ENCODE measurements around the gene KRTAP20-2. TPM values are rescaled to one million over a fixed set of nuclear protein-coding genes. Genes with fewer than 3 reads are reported as not detected.

The KRTAP20-2 gene
- total RNA-seq, result not detected

DNA sequence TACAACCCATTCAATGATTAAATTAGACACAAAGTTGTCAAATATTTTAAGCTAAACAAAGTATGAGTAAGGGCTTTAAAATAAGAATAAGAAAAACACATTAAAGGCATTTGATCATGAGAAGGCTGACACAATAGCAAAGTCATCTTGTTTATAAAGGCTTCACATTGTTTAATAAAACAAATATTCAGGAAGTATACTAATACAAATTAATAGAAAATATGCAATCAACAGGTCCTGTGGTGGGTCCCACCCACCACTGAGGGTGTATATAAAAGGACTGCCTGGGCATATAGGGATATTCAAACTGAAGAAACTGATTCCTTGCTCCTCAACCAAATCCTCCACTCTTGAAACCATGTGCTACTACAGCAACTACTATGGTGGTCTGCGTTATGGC, at the start of gene KRTAP20-2:
TSS of gene KRTAP20-2 (plus strand) at position 301 of the 400 bp plus-strand sequence. CDS start at position 359, 58 bp downstream.
- H3K4me3 Mint-ChIP-seq, result no peak within 1 kb of the TSS
- H3K36me3 Mint-ChIP-seq, result no peaks in the 10 kb centered on the region
- DNase-seq, result no peak
- POLR2A ChIA-PET, result no interaction called here
- intact Hi-C loops (cut with micrococcal nuclease), result no loop called here
- CTCF ChIA-PET, result no interaction called here
- no peaks in the 10 kb centered on the region for H3K27me3 Mint-ChIP-seq
- H3K9me3 Mint-ChIP-seq, result no peaks in the 10 kb centered on the region
- H3K27ac Mint-ChIP-seq, result no peak within 1 kb of the TSS
- H3K4me1 Mint-ChIP-seq (ENCODE audit: low read depth), result no peaks in the 10 kb centered on the region

DNA sequence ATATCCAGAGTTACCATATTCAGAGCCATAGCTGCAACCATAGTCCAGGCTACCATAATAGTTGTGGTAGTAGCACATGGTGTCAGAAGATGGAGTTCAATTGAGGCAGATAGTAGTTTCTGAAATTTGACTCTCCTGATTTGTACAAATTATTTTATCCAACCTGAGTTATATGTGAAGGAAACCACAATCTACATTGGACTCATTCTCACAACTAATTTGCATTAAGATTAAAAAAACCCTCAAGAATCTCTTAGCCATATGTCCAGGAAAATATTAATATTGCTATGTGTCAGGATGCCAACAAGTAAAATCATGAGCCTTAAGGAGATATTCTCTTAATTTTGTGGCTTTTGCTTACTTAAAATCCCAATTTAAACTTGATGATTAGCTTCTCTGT, 44.7 kb upstream of the KRTAP20-2 start, which contains the start of gene KRTAP22-2:
TSS of gene KRTAP22-2 (minus strand) at position 101 of the 400 bp plus-strand sequence.
- Mint-ChIP-seq H3K27me3 (no peaks in the 10 kb centered on the region), H3K27ac (no peak within 1 kb of the TSS), H3K4me3 (no peak within 1 kb of the TSS), H3K4me1 (ENCODE audit: low read depth) (no peaks in the 10 kb centered on the region), H3K36me3 (no peaks in the 10 kb centered on the region), H3K9me3 (no peaks in the 10 kb centered on the region)
- no peak for DNase-seq
- CTCF ChIA-PET, result no interaction called here
- POLR2A ChIA-PET, result no interaction called here
- intact Hi-C loops (cut with micrococcal nuclease), result no loop called here

DNA sequence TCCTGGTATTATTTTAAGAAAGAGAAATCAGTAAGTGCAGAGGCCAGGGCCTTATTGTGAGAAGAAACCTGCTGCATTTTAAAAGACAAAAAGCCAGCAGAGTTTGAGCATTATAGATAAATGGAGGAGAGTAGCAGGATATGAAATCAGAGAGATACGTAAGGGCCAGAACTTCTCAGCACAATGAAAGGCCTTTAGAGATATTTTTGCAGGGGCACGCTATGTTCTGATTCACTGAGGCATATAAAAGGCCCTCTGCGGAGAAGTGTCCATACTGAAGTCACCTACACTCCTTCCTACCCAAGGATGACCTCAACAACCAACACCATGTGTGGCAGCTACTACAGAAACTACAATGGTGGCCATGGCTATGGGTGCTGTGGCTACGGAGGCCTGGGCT, 42.9 kb upstream of the KRTAP20-2 start, which contains the start of gene KRTAP6-3:
TSS of gene KRTAP6-3 (plus strand) at position 301 of the 400 bp plus-strand sequence. CDS start at position 307, 6 bp downstream.
- Mint-ChIP-seq H3K9me3 (no peaks in the 10 kb centered on the region), H3K36me3 (no peaks in the 10 kb centered on the region), H3K4me1 (ENCODE audit: low read depth) (no peaks in the 10 kb centered on the region), H3K4me3 (no peak within 1 kb of the TSS), H3K27me3 (no peaks in the 10 kb centered on the region), H3K27ac (no peak within 1 kb of the TSS)
- POLR2A ChIA-PET, result no interaction called here
- intact Hi-C loops (cut with micrococcal nuclease), result no loop called here
- no peak for DNase-seq
- CTCF ChIA-PET, result no interaction called here

DNA sequence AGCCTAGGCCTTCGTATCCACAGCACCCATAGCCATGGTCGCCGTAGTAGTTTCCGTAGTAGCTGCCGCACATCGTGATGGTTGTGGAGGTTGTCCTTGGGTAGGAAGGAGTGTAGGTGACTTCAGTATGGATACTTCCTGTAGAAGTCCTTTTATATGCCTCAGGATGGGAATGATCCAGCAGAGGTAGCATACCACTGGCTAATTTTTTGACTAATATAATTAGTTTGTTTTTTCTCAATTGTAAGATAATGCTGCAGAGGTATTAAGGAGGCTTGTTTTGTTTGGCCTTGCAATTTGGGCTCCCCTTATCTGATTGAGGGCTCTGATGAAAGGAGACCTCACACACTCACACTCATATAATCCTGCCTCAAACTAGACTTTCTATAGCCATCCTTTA, 36.2 kb upstream of the KRTAP20-2 start, which contains the start of gene KRTAP6-2:
TSS of gene KRTAP6-2 (minus strand) at position 101 of the 400 bp plus-strand sequence. CDS start at position 73, 28 bp downstream.
- intact Hi-C loops (cut with micrococcal nuclease), result no loop called here
- peaks cover 5% of the 10 kb centered on the region for H3K9me3 Mint-ChIP-seq
- H3K27ac Mint-ChIP-seq, result no peak within 1 kb of the TSS
- H3K36me3 Mint-ChIP-seq, result no peaks in the 10 kb centered on the region
- no peaks in the 10 kb centered on the region for H3K4me1 Mint-ChIP-seq (ENCODE audit: low read depth)
- ChIA-PET CTCF (no interaction called here), POLR2A (no interaction called here)
- H3K4me3 Mint-ChIP-seq, result no peak within 1 kb of the TSS
- no peak for DNase-seq
- H3K27me3 Mint-ChIP-seq, result no peaks in the 10 kb centered on the region

DNA sequence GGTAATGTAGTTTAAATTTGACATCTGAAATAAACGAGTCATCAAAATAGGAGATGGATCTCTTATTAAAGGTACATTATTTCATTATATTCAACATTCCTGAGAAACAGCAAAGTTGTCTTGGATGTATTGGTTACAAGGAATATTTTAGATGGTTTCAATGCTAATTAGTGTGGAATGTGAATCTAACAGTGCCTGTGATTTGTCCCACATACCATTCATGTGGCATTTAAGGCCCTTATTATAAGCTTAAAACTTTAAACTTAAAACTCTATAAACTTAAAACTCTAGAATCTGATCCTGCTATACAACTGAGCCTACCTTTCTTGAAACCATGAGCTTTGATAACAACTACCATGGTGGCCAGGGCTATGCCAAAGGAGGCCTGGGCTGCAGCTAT, 34.2 kb upstream of the KRTAP20-2 start, which contains the start of gene KRTAP22-1:
TSS of gene KRTAP22-1 (plus strand) at position 301 of the 400 bp plus-strand sequence.
- H3K27ac Mint-ChIP-seq, result no peak within 1 kb of the TSS
- no peaks in the 10 kb centered on the region for H3K27me3 Mint-ChIP-seq
- intact Hi-C loops (cut with micrococcal nuclease), result no loop called here
- H3K9me3 Mint-ChIP-seq, result peaks cover 5% of the 10 kb centered on the region
- POLR2A ChIA-PET, result no interaction called here
- DNase-seq, result no peak
- H3K4me1 Mint-ChIP-seq (ENCODE audit: low read depth), result no peaks in the 10 kb centered on the region
- no peak within 1 kb of the TSS for H3K4me3 Mint-ChIP-seq
- no peaks in the 10 kb centered on the region for H3K36me3 Mint-ChIP-seq
- CTCF ChIA-PET, result no interaction called here

DNA sequence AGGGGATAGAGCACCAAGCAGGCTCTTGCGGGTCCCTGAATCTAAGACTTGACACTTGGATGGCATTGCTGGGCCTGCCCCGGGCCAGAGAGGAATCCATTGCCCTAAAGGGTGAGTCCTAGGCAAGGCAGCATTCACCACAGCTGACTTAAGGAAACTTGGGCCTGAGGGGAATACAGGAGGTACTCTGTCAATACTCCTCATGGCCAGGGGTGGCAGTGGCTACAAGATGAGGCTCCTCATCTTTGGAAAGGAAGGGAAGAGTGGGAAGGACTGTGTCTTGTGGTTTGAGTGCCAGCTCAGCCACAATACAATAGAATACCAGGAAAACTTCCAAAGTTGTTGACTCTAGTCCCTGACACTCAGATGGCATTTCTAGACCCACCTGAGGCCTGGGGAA, 29.0 kb upstream of the KRTAP20-2 start:
- ChIA-PET CTCF (no interaction called here), POLR2A (no interaction called here)
- Mint-ChIP-seq H3K27ac (no peak overlapping the region), H3K9me3 (peaks cover 11% of the 10 kb centered on the region), H3K27me3 (no peaks in the 10 kb centered on the region), H3K36me3 (no peaks in the 10 kb centered on the region), H3K4me1 (ENCODE audit: low read depth) (no peaks in the 10 kb centered on the region), H3K4me3 (no peak overlapping the region)
- no peak for DNase-seq
- intact Hi-C loops (cut with micrococcal nuclease), result no loop called here

DNA sequence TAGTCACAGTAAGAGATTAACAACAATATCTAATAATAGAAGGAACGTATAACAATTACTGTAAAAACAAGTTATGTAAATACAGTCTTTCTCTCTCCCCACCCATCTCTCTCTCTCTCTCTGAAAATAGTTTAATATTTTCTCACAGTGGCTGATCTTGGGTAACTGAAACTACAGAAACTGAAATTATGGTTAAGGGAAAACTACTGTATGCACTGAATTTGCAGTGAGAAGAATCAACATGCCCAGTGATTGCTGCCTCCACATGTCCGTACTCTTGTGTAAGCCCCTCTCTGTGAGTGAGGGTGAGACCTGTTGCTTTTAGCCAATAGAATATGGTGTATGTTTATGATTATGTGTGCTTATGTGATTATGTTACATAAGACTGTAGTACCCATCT, 22.9 kb upstream of the KRTAP20-2 start:
- Mint-ChIP-seq H3K27ac (no peak overlapping the region), H3K4me3 (no peak overlapping the region), H3K9me3 (peaks cover 10% of the 10 kb centered on the region), H3K4me1 (ENCODE audit: low read depth) (no peaks in the 10 kb centered on the region), H3K27me3 (no peaks in the 10 kb centered on the region), H3K36me3 (no peaks in the 10 kb centered on the region)
- intact Hi-C loops (cut with micrococcal nuclease), result no loop called here
- CTCF ChIA-PET, result no interaction called here
- DNase-seq, result no peak
- POLR2A ChIA-PET, result no interaction called here

DNA sequence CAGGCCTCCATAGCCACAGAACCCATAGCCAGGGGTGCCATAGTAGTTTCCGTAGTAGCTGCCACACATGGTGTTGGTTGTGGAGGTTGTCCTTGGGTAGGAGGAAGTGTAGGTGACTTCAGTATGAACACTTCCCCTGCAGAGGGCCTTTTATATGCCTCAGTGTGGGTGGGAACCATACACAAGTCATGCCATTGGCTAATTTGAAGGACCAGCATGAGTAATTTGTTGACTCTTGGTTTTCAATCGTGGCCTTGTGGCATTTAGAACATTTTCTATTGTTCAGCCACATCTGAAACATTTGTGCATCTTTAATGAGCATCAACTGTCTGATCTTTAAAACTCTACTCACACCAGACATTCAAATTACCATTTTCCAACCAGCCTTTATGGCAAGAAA, 21.2 kb upstream of the KRTAP20-2 start, which contains the start of gene KRTAP6-1:
TSS of gene KRTAP6-1 (minus strand) at position 95 of the 400 bp plus-strand sequence. CDS start at position 69, 26 bp downstream.
- ChIA-PET CTCF (no interaction called here), POLR2A (no interaction called here)
- Mint-ChIP-seq H3K27me3 (no peaks in the 10 kb centered on the region), H3K36me3 (no peaks in the 10 kb centered on the region), H3K4me1 (ENCODE audit: low read depth) (no peaks in the 10 kb centered on the region), H3K27ac (no peak within 1 kb of the TSS), H3K9me3 (peaks cover 8% of the 10 kb centered on the region), H3K4me3 (no peak within 1 kb of the TSS)
- intact Hi-C loops (cut with micrococcal nuclease), result no loop called here
- no peak for DNase-seq

DNA sequence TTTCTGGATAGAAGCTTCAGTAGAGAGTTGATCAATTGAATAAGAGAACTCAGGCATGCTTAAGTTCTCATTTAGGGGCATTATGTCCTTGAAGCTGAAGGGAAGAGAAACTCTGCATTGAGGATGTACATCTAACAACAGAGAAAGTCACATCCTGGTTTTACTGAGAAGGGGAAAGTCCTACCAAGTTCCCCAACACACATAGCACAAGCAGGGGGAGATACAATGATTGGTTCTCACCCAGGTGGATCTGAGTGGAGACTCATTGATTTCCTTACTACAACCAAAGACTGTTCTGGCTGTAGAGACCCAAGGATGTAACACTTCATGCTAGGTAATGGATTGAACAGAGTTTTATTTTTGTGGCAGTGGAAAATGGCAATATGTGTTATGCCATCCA, 19.8 kb upstream of the KRTAP20-2 start:
- POLR2A ChIA-PET, result no interaction called here
- CTCF ChIA-PET, result interaction anchor here (0.8 kb wide), 1 partner anchor 8 kb away, joined by 3 read pairs; no protein-coding TSS in a partner anchor
- intact Hi-C loops (cut with micrococcal nuclease), result no loop called here
- Mint-ChIP-seq H3K36me3 (no peaks in the 10 kb centered on the region), H3K27me3 (no peaks in the 10 kb centered on the region), H3K4me1 (ENCODE audit: low read depth) (no peaks in the 10 kb centered on the region), H3K9me3 (peaks cover 8% of the 10 kb centered on the region), H3K27ac (no peak overlapping the region), H3K4me3 (no peak overlapping the region)
- DNase-seq, result no peak

DNA sequence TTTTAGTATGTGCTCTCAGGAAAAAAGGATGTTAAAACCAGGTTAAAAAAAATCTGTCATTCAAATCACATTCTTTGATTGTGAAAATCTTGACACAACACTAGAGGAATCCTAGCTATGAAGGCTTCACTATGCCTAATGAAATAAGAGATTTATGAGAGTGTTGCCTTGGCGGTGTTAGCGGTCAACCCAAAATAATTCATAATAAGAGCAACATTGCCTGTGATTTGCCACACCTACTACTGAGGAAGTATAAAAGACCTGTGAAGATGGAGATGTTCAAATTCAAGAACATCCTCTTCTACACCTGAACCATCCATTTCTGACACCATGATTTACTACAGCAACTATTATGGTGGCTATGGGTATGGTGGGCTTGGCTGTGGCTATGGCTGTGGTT, 18.9 kb upstream of the KRTAP20-2 start, which contains the start of gene KRTAP20-1:
TSS of gene KRTAP20-1 (plus strand) at position 301 of the 400 bp plus-strand sequence. CDS start at position 331, 30 bp downstream.
- DNase-seq, result no peak
- no peak within 1 kb of the TSS for H3K27ac Mint-ChIP-seq
- H3K9me3 Mint-ChIP-seq, result peaks cover 2% of the 10 kb centered on the region
- no peaks in the 10 kb centered on the region for H3K36me3 Mint-ChIP-seq
- H3K4me1 Mint-ChIP-seq (ENCODE audit: low read depth), result no peaks in the 10 kb centered on the region
- POLR2A ChIA-PET, result no interaction called here
- CTCF ChIA-PET, result no interaction called here
- no peaks in the 10 kb centered on the region for H3K27me3 Mint-ChIP-seq
- no peak within 1 kb of the TSS for H3K4me3 Mint-ChIP-seq
- intact Hi-C loops (cut with micrococcal nuclease), result no loop called here

DNA sequence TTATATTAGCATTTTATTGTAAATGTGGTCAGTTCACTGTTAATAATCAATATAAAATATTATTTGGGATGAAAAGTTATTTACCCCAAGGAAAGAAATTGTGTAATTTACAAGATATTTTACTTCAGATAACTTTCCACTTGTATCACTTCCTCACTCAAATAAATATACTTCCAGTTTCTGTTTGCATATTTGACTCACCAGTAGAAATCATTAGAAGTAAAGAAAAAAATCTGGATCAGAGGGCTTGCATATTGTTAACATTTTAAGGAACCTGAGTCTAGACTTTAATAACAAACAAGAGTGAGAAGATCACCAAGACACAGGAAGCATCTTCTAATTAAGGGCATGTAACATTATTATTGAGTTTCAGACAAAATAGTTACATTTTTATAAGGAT, 14.9 kb upstream of the KRTAP20-2 start:
- no peaks in the 10 kb centered on the region for H3K9me3 Mint-ChIP-seq
- DNase-seq, result no peak
- H3K4me3 Mint-ChIP-seq, result no peak overlapping the region
- H3K27me3 Mint-ChIP-seq, result no peaks in the 10 kb centered on the region
- no peaks in the 10 kb centered on the region for H3K36me3 Mint-ChIP-seq
- no peaks in the 10 kb centered on the region for H3K4me1 Mint-ChIP-seq (ENCODE audit: low read depth)
- intact Hi-C loops (cut with micrococcal nuclease), result no loop called here
- no peak overlapping the region for H3K27ac Mint-ChIP-seq
- POLR2A ChIA-PET, result no interaction called here
- CTCF ChIA-PET, result no interaction called here

DNA sequence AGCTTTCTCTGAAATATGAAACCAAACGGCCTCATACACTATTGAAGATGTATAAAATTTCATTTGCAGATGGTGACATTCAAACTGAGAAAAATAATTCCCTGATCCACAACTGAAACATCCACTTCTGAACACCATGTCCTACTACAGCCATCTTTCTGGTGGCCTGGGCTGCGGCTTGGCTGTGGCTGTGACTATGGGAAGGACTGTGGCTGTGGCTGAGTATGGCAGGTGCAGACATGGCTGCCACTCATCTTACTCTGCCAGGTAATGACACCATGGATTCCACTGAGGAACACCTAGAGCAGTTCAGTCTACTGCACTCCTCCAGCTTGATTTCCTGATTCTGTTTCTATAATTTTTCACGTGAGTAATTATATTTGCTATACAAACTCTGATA, 14.5 kb upstream of the KRTAP20-2 start, which contains the start of gene KRTAP20-4:
TSS of gene KRTAP20-4 (plus strand) at position 106 of the 400 bp plus-strand sequence.
- Mint-ChIP-seq H3K9me3 (no peaks in the 10 kb centered on the region), H3K27ac (no peak within 1 kb of the TSS), H3K27me3 (no peaks in the 10 kb centered on the region), H3K4me1 (ENCODE audit: low read depth) (no peaks in the 10 kb centered on the region), H3K4me3 (no peak within 1 kb of the TSS), H3K36me3 (no peaks in the 10 kb centered on the region)
- ChIA-PET CTCF (no interaction called here), POLR2A (no interaction called here)
- intact Hi-C loops (cut with micrococcal nuclease), result no loop called here
- no peak for DNase-seq

DNA sequence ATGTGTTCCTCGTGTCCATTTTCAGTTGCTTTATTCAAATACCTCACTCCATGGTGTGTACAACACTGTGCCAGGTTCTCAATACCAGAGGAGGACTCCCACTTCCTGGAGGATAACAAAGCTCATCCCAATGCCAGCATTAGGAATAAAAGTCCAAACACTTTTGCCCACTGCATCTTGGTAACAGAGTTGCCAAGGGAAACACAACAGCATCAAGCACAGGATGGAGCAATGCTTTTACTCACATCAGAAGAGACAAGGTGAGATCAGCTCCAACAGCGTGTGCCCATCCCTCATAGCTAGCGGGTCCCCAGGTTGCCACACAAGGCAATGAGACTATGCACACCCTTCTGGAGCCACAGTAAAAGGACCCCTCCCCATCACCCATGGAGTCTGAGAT, 11.6 kb upstream of the KRTAP20-2 start:
- no peak for DNase-seq
- H3K36me3 Mint-ChIP-seq, result no peaks in the 10 kb centered on the region
- no peaks in the 10 kb centered on the region for H3K27me3 Mint-ChIP-seq
- no peak overlapping the region for H3K27ac Mint-ChIP-seq
- H3K9me3 Mint-ChIP-seq, result no peaks in the 10 kb centered on the region
- ChIA-PET CTCF (interaction anchor here (0.8 to 1.0 kb wide), 2 partner anchors 8 to 207 kb away, joined by 3 read pairs; no protein-coding TSS in a partner anchor), POLR2A (no interaction called here)
- H3K4me3 Mint-ChIP-seq, result no peak overlapping the region
- no peaks in the 10 kb centered on the region for H3K4me1 Mint-ChIP-seq (ENCODE audit: low read depth)
- intact Hi-C loops (cut with micrococcal nuclease), result no loop called here

All from activated CD4-positive, alpha-beta memory T cell treated with anti-CD3 and anti-CD28 coated beads for 36 hours (primary cell).